ENCODE results near the gene STYK1.

The STYK1 gene

GRCh38 chr12:10673659-10674384, at the start of gene STYK1:
STYK1 (minus strand) TSS chr12:10674052; CDS start chr12:10634618, 39,434 bp downstream.
- DNase-seq, result peak; percentile 66

GRCh38 chr12:10722905-10723746, 49.3 kb upstream of the STYK1 start, which contains the start of gene YBX3:
YBX3 (minus strand) TSS chr12:10723323; CDS start chr12:10723111, 212 bp downstream.
- peak; percentile 63 for DNase-seq

- peak; percentile 67 for DNase-seq
Observed at GRCh38 chr12:10722502-10722904, 48.7 kb upstream of the STYK1 start.

GRCh38 chr12:10721651-10722501, 48.0 kb upstream of the STYK1 start:
- DNase-seq, result peak; percentile 86

- DNase-seq, result no peak
Observed at GRCh38 chr12:10720974-10721650, 47.3 kb upstream of the STYK1 start.

- no peak for DNase-seq
Observed at GRCh38 chr12:10719482-10719881, 45.6 kb upstream of the STYK1 start.

- no peak for DNase-seq
Observed at GRCh38 chr12:10718279-10718821, 44.5 kb upstream of the STYK1 start.

GRCh38 chr12:10717410-10717809, 43.6 kb upstream of the STYK1 start:
- no peak for DNase-seq

GRCh38 chr12:10716704-10717315, 43.0 kb upstream of the STYK1 start:
- DNase-seq, result no peak

GRCh38 chr12:10716277-10716676, 42.4 kb upstream of the STYK1 start:
- no peak for DNase-seq

GRCh38 chr12:10715491-10715890, 41.6 kb upstream of the STYK1 start:
- no peak for DNase-seq

- DNase-seq, result no peak
Observed at GRCh38 chr12:10709808-10710207, 36.0 kb upstream of the STYK1 start.

- no peak for DNase-seq
Observed at GRCh38 chr12:10708862-10709261, 35.0 kb upstream of the STYK1 start.

- DNase-seq, result no peak
Observed at GRCh38 chr12:10705655-10706054, 31.8 kb upstream of the STYK1 start.

GRCh38 chr12:10701843-10702242, 28.0 kb upstream of the STYK1 start:
- DNase-seq, result no peak

GRCh38 chr12:10701131-10701681, 27.4 kb upstream of the STYK1 start:
- no peak for DNase-seq

GRCh38 chr12:10700581-10700980, 26.7 kb upstream of the STYK1 start:
- no peak for DNase-seq

GRCh38 chr12:10697862-10698261, 24.0 kb upstream of the STYK1 start:
- no peak for DNase-seq

- no peak for DNase-seq
Observed at GRCh38 chr12:10697156-10697555, 23.3 kb upstream of the STYK1 start.

GRCh38 chr12:10690906-10691305, 17.1 kb upstream of the STYK1 start:
- DNase-seq, result no peak

- no peak for DNase-seq
Observed at GRCh38 chr12:10689146-10689545, 15.3 kb upstream of the STYK1 start.
